Endothelial cell of umbilical vein (primary cell): ENCODE results near the gene MAPK8IP2. TPM values are rescaled to one million over a fixed set of nuclear protein-coding genes. Genes with fewer than 3 reads are reported as not detected.

ENCODE experiments used
- BruUV-seq: library from RNA; stranded (reverse); fragments of 400-500 nt; replicated peaks from 2 replicates; lab custom pipeline; 2021; lab: Mats Ljungman, UMichigan
- CTCF ChIA-PET: fragments of 300-600, 350-600 bp; sonication (Branson Sonifier 250); formaldehyde crosslinking; loops from one replicate; lab custom pipeline; 2021; ENCODE audit warnings: antibody characterized with exemption, inconsistent platforms; lab: Charles Lee
- POLR2A ChIA-PET: fragments of 300-600, 350-600 bp; sonication (Branson Sonifier 250); formaldehyde crosslinking; loops from one replicate; lab custom pipeline; 2021; ENCODE audit warnings: antibody characterized with exemption, inconsistent platforms; lab: Charles Lee
- DNase-seq: peaks from one replicate; pipeline ENCODE4 v3.0.0-alpha.2; 2011; ENCODE audit warnings: low read depth, low spot score
- FAIRE-seq: peaks from 2 replicates; lab custom pipeline; 2011; peaks lifted over from hg19 to GRCh38; lab: Jason Lieb, UNC
- H2AFZ ChIP-seq: 2 replicates; pipeline ENCODE4 v1.6.0; 2012; ENCODE audit warnings: low read depth, low read length, control low read depth, inconsistent platforms
- H3K27ac ChIP-seq: 2 replicates; pipeline ENCODE4 v1.5.1; 2011; ENCODE audit warnings: low read depth, mild to moderate bottlenecking, control low read depth, low read length, moderate library complexity; ENCODE audit not compliant: insufficient read depth
- H3K27me3 ChIP-seq, 2 experiments: 2 replicates each; pipeline versions ENCODE4 v1.6.0 to v1.6.1; 2011; ENCODE audit warnings: low read length in 2 of 2, mixed read lengths in 1 of 2; ENCODE audit not compliant: control insufficient read depth in 2 of 2, insufficient read depth in 2 of 2
- H3K36me3 ChIP-seq, 2 experiments: 2 replicates in 1 of 2; 3 replicates in 1 of 2; pipeline ENCODE4 v1.5.1; 2011; ENCODE audit warnings: low read length in 2 of 2, mild to moderate bottlenecking in 1 of 2, moderate library complexity in 1 of 2; ENCODE audit not compliant: control insufficient read depth in 2 of 2, insufficient read depth in 2 of 2; ENCODE audit errors: extremely low read depth in 1 of 2
- H3K4me1 ChIP-seq: 3 replicates; pipeline ENCODE4 v1.5.1; 2011; ENCODE audit warnings: mild to moderate bottlenecking, low read length; ENCODE audit not compliant: control insufficient read depth, insufficient read depth; ENCODE audit errors: extremely low read depth
- H3K4me2 ChIP-seq: 2 replicates; pipeline ENCODE4 v1.6.1; 2011; ENCODE audit warnings: low read length, control low read depth, mixed read lengths; ENCODE audit not compliant: insufficient read depth
- H3K4me3 ChIP-seq, 3 experiments: fragments of 200-600 bp in 1 of 3; sonication (generic), shearing (Covaris generic) in 1 of 3; replicated peaks in 1 of 3; 2 replicates each; pipeline ENCODE4 v1.5.1; 2011 to 2016; ENCODE audit warnings: control low read depth in 3 of 3, low read length in 3 of 3, mild to moderate bottlenecking in 2 of 3, inconsistent platforms in 1 of 3, low read depth in 1 of 3, moderate library complexity in 1 of 3; ENCODE audit not compliant: insufficient read depth in 1 of 3
- H3K79me2 ChIP-seq: 2 replicates; pipeline ENCODE4 v1.6.0; 2012; ENCODE audit warnings: low read length, inconsistent platforms; ENCODE audit not compliant: control insufficient read depth, insufficient read depth
- H3K9ac ChIP-seq: replicated peaks from 2 replicates; pipeline ENCODE3; 2011; ENCODE audit warnings: low read length, control low read depth; ENCODE audit not compliant: insufficient read depth; ENCODE audit errors: extremely low read depth
- H3K9me1 ChIP-seq: replicated peaks from 3 replicates; pipeline ENCODE4 v1.6.0; 2011; ENCODE audit warnings: mild to moderate bottlenecking, low read length; ENCODE audit not compliant: control insufficient read depth, insufficient read depth; ENCODE audit errors: extremely low read depth
- H3K9me3 ChIP-seq: replicated peaks from 2 replicates; pipeline ENCODE4 v1.5.1; 2012; ENCODE audit warnings: low read length, inconsistent platforms; ENCODE audit not compliant: control insufficient read depth, insufficient read depth
- H4K20me1 ChIP-seq: replicated peaks from 2 replicates; pipeline ENCODE3; 2011; ENCODE audit warnings: mild to moderate bottlenecking, low read length; ENCODE audit not compliant: control insufficient read depth, insufficient read depth; ENCODE audit errors: extremely low read depth
- CTCF ChIP-seq, 2 donors: IDR thresholded peaks; 1 replicate in 1 of 2; 2 replicates in 1 of 2; pipeline ENCODE4 v1.5.1; 2011; ENCODE audit warnings: low read length in 2 of 2, mild to moderate bottlenecking in 2 of 2, moderate library complexity in 2 of 2, control low read depth in 1 of 2, inconsistent platforms in 1 of 2, low read depth in 1 of 2; ENCODE audit not compliant: insufficient read depth in 1 of 2; ENCODE audit errors: extremely low read depth in 1 of 2
- EZH2 ChIP-seq: IDR thresholded peaks from 2 replicates; pipeline ENCODE4 v1.6.1; 2012; ENCODE audit warnings: borderline replicate concordance, low read depth, mild to moderate bottlenecking, moderate library complexity, low read length, inconsistent platforms; ENCODE audit not compliant: severe bottlenecking
- FOS ChIP-seq: IDR thresholded peaks from 2 replicates; pipeline ENCODE4 v1.6.1; 2011; ENCODE audit warnings: mild to moderate bottlenecking, low read length, moderate library complexity, borderline replicate concordance; ENCODE audit not compliant: insufficient read depth
- GATA2 ChIP-seq: IDR thresholded peaks from 2 replicates; pipeline ENCODE4 v1.7.0; 2011; ENCODE audit warnings: low read depth, mild to moderate bottlenecking, moderate library complexity, mixed read lengths, low read length; ENCODE audit not compliant: insufficient read length, insufficient read depth
- JUN ChIP-seq: IDR thresholded peaks from 2 replicates; pipeline ENCODE4 v1.6.1; 2011; ENCODE audit warnings: borderline replicate concordance, low read depth; ENCODE audit not compliant: insufficient read length, insufficient read depth
- MAX ChIP-seq: IDR thresholded peaks from 2 replicates; pipeline ENCODE4 v1.6.1; 2011; ENCODE audit not compliant: insufficient read depth, insufficient read length
- MYC ChIP-seq: IDR thresholded peaks from one replicate; pipeline ENCODE4 v1.6.1; 2011; ENCODE audit warnings: mild to moderate bottlenecking, low read depth, low read length
- POLR2A ChIP-seq: IDR thresholded peaks from 2 replicates; pipeline ENCODE4 v1.6.1; 2012; ENCODE audit warnings: low read depth, mild to moderate bottlenecking, control low read depth, low read length
- POLR2AphosphoS5 ChIP-seq: IDR thresholded peaks from 2 replicates; pipeline ENCODE4 v1.6.1; 2012; ENCODE audit warnings: low read depth, mild to moderate bottlenecking, control low read depth, low read length, moderate library complexity; ENCODE audit not compliant: insufficient read depth
- dilution Hi-C: fragments of 300-500 bp; cut with MboI; formaldehyde crosslinking; loops from one replicate; pipeline ENCODE4 v1.15.0; 2019; ENCODE audit warnings: low sequenced_read_pairs; ENCODE audit not compliant: extremely low pct_ligation_motif_present
- intact Hi-C: fragments of 100-400 bp; cut with micrococcal nuclease; formaldehyde crosslinking; loops from one replicate; pipeline ENCODE4 v1.10.0; 2022
- polyA plus RNA-seq, 4 experiments: library from polyadenylated mRNA; depleted of rRNA in 3 of 4; stranded (reverse) in 3 of 4; unstranded in 1 of 4; fragments of >200 nt; gene quantifications; 2 replicates each; pipeline versions ENCODE4 v1.2.1 to v1.2.3, GENCODE V29; 2011 to 2012; ENCODE audit warnings: missing spikeins in 1 of 4
- total RNA-seq: library from RNA; stranded (reverse); gene quantifications from 2 replicates; pipeline ENCODE4 v1.2.3, GENCODE V29; 2021

MAPK8IP2 gene
- total and polyA plus RNA-seq, 2 donors (not counting 3 experiments of a cell fraction or from before 2014, with no cell fraction given): 0.21 to 0.31 TPM

- dilution Hi-C loops: no loop called here
- POLR2A ChIA-PET: no interaction called here
- CTCF ChIA-PET: no interaction called here
These were observed 10.0 kb downstream of the MAPK8IP2 start for GRCh38 chr22:50610581-50610980.

More at GRCh38 chr22:50610581-50610980, 10.0 kb downstream of the MAPK8IP2 start:
- DNase-seq (no peak), FAIRE-seq (no peak)
- no peak for TF ChIP-seq MYC
- TF ChIP-seq POLR2AphosphoS5: no peak
- TF ChIP-seq CTCF (IDR thresholded peaks at IDR 0.05; ENCODE audit: extremely low read depth in 1 of 2, insufficient read depth in 1 of 2, low read depth in 1 of 2, low read length in 2 of 2): no peak
- TF ChIP-seq GATA2: no peak
- no peak for TF ChIP-seq POLR2A
- no peak for TF ChIP-seq JUN
- TF ChIP-seq FOS: no peak
- TF ChIP-seq EZH2: no peak
- no peak for TF ChIP-seq MAX
- no TSS peak for BruUV-seq
- no peaks in the 10 kb centered on the region for H3K9me1 ChIP-seq
- H3K4me2 ChIP-seq: no peak overlapping the region
- H3K36me3 ChIP-seq: no peaks in the 10 kb centered on the region
- intact Hi-C loops: no loop called here
- H3K9me3 ChIP-seq: no peaks in the 10 kb centered on the region
- no peak overlapping the region for H3K9ac ChIP-seq
- no peaks in the 10 kb centered on the region for H3K4me1 ChIP-seq
- H3K79me2 ChIP-seq: no peaks in the 10 kb centered on the region
- peaks cover 3 to 4% of the 10 kb centered on the region in 2 experiments for H3K27me3 ChIP-seq
- no peaks in the 10 kb centered on the region for H4K20me1 ChIP-seq
- H3K27ac ChIP-seq: no peak overlapping the region
- H2AFZ ChIP-seq: no peak overlapping the region
- H3K4me3 ChIP-seq: no peak overlapping the region
